HG02973 (cell line): ENCODE data around the gene LOXL1.

ENCODE experiments used
- ATAC-seq: cut with Tn5 transposase; IDR thresholded peaks from one replicate; pipeline ENCODE4 v1.9.1; 2021; ENCODE audit warnings: moderate library complexity; ENCODE audit not compliant: unreplicated experiment

The LOXL1 gene

DNA sequence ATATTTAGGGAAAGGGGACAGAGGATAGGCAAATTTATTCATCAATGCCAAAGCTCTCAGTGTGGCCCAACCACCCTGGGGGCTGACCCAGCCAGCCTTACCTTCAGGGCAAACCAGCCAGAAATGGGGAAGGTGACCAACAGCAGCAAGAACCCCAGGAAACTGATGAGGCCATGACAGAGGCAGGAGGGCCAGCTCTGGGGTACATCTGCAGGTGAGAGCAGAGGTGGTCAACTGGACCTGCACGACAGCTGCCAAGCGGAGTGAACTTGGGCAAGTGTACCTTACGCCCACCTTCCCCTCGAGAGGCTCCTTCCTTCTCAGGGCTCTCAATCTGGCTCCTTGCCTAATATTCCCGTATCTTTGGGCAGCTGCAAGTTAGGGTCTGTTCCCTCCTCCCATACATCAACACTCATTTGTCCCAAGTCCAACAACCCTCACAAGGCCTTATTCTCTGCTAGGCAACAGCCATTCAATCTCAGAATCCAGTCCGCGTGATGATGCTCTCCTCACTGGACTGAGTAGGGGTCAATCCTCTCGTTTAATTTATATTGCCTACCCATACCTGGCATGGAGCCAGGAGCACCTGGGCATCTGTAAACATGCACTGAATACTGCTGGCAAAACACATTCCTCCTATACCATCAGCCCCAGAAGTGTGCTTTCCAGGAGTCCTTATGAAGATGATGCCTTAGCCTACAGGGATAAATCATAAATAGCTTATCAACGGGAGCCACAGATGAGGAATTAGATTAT, 64.2 kb downstream of the LOXL1 start:
- ATAC-seq: no peak

DNA sequence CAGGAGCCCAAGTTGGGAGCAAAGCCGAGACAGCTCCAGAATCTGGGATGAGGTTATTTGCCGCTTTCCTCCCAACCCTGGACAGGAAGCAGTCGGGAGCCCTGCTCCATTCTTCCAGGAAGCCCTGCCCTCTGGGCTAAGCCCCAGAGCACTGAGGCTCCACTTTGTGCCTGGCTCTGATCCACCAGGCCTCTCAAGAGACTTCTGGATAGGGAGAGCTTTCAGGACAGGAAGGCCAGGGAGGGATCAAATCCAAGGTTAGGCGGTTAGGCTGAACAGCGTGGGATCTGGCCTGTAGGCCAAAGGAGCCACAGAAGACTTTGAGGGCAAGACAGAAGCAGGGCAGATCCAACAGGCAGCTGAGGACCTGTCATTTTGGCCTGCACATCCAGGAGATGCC, 65.0 kb downstream of the LOXL1 start:
- no peak for ATAC-seq

DNA sequence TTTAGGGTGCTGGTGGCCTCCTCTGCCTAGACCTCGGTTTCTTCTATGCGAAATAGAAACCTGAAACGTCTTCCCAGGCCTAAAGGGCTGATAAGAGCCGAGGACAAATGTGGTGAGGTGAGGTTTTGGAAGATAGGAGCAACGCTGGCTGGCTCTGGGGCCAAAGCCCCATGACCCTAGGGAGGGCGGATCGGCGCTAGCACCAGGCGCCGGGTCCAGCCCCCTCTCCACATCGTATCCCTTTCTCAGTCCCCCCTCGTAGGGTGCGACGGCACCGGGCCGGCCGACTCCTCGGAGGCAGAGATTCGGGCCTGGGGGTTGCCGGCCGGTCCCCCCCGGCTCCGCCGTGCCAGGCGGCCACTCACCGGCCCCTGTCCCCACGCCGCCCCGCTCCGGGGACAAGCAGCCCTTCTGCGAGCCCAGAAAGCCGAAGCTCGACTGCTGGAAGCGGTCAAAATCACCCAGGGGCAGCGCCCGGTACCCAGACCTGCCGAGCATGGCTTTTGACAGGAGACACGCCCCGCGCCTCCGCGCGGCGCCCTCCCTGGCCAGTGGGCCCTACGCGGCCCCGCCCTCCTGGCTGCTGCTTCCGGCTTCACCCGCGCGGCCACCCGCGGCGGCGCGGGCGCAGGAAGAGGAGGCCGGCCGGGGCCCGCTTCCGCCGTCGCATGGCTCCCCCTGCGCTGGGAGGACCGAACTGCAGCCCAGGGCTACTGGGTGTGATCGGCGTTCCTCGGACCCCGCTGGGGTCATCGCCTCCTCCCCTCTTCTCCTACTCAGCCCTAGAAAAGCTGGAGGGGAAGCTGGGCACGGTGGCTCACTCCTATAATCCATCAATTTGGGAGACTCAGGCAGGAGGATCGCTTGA, 65.7 kb downstream of the LOXL1 start, which contains the start of gene STOML1:
TSS of gene STOML1 (minus strand) at position 570 of the 868 bp plus-strand sequence. CDS start at position 498, 72 bp downstream.
- ATAC-seq: peak; percentile 56

DNA sequence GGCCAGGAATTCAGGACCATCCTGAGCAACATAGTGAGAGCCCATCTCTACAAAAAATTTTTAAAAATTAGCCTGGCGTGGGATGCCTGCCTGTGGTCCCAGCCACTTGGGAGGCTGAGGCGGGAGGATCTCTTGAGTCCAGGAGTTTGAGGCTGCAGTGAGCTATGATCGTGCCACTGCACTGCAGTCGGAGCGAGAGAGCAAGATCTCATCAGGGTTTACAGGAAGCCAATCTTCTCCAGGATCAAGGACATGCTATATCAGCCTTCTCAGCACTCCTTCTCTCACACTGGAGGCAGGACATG, 66.3 kb downstream of the LOXL1 start:
- no peak for ATAC-seq

DNA sequence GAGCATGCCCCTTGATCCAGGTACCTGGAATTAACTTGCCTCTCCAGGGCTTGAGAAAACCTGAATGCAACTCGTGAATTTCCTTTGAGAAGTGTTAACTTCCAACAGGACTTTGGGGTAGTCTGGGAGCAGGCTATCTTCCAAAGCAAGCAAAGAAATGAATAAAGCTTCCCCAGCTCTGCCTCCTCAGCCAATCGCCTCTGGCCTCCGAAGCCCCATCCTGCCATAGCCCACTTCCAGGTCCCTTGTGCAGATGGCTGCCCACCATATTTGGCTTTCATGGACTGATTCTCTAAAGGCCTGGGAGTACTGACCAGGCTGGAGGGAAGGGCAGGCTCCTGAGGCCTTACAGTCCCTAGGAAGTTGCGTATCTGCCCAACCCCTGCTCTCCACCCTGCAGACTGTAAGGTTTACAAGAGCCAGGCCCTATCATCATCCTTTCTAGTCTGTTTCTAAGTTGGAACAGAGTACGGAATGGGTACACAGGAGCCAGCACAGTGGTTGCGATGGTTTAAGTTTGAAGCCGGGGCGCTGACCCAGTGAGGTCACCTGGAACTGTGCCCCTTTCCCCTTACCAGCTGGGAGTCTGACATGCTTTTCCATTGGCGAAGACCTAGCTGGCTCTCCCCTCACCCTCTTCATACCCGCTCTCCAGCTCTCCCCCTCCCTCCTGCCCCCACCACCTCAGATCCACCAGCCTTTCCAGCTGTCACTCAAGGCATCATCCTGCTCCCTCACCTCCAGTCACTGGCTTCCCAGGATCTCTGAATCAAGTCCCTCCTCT, 67.1 kb downstream of the LOXL1 start:
- no peak for ATAC-seq

DNA sequence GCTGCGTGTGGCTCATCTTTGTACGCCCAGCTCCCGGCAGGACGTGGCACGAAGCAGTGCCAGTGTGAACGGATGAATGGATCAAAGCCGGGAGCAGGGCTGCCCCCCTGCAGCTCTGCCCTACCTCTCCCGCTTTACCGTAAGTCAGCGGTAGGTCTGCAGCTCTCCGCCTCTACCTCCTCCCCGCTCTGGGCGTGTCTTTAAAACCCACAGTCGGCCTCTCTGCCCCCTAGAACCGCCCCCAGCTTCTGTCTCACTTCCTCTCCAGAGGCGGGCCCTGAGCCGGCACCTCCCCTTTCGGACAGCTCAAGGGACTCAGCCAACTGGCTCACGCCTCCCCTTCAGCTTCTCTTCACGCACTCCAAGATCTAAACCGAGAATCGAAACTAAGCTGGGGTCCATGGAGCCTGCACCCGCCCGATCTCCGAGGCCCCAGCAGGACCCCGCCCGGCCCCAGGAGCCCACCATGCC, 68.2 kb downstream of the LOXL1 start, which contains the start of gene PML:
TSS of gene PML (plus strand) at position 304 of the 471 bp plus-strand sequence. CDS start at position 401, 97 bp downstream.
- ATAC-seq: peak; percentile 65

DNA sequence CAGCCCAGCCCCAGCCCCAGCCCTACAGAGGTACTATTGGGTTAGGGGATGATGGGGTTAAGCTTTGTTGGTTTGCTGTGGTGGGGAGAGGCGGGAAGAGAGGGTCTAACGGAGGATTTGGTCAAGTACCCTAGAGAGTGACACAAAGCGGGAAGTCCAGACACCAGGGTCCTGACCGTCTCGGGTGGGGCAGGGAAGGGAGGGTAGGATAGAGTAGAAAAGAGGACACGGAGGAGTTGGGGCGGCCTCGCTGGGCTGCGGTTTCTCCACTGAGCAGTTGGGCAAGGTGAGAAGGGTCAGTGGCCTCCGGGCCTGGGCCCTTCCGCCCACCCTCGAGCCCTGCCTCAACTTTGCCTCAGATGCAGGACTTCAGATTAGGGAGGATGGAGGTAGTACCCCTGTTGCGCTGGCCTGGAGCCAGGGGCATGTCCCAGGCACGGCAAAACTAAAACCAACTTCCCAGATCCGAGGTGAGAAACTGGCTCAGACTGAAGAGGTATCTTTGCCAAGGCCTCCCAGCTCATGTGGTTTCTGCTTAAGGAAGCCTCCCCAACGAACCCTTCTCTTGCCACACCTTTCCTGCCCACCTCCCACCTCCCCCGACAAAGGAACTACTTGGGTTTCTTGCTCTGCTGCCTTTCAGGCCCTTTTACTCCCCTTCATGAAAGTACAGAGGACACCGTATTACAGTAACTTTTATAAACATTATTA, 68.8 kb downstream of the LOXL1 start:
- ATAC-seq: no peak

DNA sequence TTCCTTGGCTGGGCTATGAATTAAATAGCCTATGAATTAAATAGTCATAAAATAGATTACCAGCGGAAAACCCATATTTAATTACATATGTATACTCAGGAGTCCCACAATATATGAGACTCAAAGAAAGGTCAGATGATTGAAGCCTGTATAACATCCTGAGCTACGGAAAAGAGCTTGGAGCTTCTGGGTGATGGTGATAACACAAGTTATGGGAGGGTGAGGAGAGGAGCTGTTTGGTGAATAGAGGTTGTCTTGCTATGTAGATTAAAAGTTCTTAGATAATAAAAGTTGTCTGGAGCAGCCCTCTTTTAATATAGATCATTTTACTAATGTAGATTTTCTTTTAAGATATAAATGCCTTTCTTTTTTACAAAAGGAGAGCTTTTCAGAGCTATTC, 70.0 kb downstream of the LOXL1 start:
- ATAC-seq: no peak

DNA sequence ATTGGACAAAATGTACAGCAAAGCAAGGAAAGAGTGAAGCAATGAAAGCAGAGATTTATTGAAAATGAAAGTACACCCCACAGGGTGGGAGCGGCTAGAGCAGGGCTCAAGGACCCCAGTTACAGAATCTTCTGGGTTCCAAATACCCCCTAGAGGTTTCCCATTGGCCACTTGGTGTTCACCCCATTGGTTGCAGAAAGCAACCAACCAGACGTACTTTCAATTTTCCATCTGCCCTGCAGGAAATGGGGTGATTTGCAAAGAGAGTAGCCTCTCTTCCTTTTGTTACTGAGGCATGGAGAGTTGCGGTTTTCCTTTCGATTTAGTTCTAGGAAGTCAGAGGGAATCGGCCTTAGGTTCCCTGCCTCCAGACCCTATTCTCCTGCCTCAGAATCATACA, 70.7 kb downstream of the LOXL1 start:
- no peak for ATAC-seq

DNA sequence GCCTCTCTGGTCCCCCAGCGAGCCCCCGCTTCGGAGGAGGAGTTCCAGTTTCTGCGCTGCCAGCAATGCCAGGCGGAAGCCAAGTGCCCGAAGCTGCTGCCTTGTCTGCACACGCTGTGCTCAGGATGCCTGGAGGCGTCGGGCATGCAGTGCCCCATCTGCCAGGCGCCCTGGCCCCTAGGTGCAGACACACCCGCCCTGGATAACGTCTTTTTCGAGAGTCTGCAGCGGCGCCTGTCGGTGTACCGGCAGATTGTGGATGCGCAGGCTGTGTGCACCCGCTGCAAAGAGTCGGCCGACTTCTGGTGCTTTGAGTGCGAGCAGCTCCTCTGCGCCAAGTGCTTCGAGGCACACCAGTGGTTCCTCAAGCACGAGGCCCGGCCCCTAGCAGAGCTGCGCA, 71.7 kb downstream of the LOXL1 start:
- ATAC-seq: no peak
